Esophagus muscularis mucosa (tissue), 4 donors: ENCODE measurements around the gene TMEM120A. TPM values are rescaled to one million over a fixed set of nuclear protein-coding genes. Genes with fewer than 3 reads are reported as not detected.
A peak's percentile ranks its signal among the peaks of the same experiment; 100 is the strongest.

Experiments
- DNase-seq: peaks from one replicate; pipeline ENCODE4 v3.0.0-alpha.2; 2017; ENCODE audit errors: extremely low spot score
- H3K27ac ChIP-seq, 4 donors: fragments of 200-600 bp; sonication (generic); replicated peaks in 1 of 4; 1 replicate in 3 of 4; 2 replicates in 1 of 4; pipeline ENCODE4 v1.5.1; 2016 to 2019; ENCODE audit warnings: mild to moderate bottlenecking in 1 of 4
- H3K27me3 ChIP-seq, 4 donors: fragments of 200-600 bp; sonication (generic); one replicate each; pipeline versions ENCODE4 v1.5.1 to v1.6.0; 2016 to 2019
- H3K36me3 ChIP-seq, 4 donors: fragments of 200-600 bp; sonication (generic); one replicate each; pipeline ENCODE4 v1.5.1; 2016 to 2019
- H3K4me1 ChIP-seq, 4 donors: fragments of 200-600 bp; sonication (generic); one replicate each; pipeline ENCODE4 v1.5.1; 2016 to 2019
- H3K4me3 ChIP-seq, 4 donors: fragments of 200-600 bp; sonication (generic); 1 replicate in 2 of 4; 2 replicates in 2 of 4; pipeline ENCODE4 v1.5.1; 2016 to 2019; ENCODE audit warnings: mild to moderate bottlenecking in 4 of 4, moderate library complexity in 1 of 4
- H3K9me3 ChIP-seq, 4 donors: fragments of 200-600 bp; sonication (generic); 1 replicate in 3 of 4; 2 replicates in 1 of 4; pipeline ENCODE4 v1.5.1; 2016 to 2019
- CTCF ChIP-seq, 3 experiments: fragments of 200-600 bp in 2 of 3; fragments of 450-650 bp in 1 of 3; sonication (generic) in 2 of 3; IDR thresholded peaks; one replicate each; pipeline ENCODE4 v1.5.1; 2017 to 2019; ENCODE audit warnings: antibody characterized with exemption in 3 of 3, mild to moderate bottlenecking in 2 of 3, moderate library complexity in 1 of 3
- EP300 ChIP-seq: sonication (generic); formaldehyde crosslinking; IDR thresholded peaks from one replicate; pipeline ENCODE4 v1.6.1; 2017; ENCODE audit warnings: antibody characterized with exemption
- POLR2A ChIP-seq: fragments of 450-650 bp; IDR thresholded peaks from one replicate; pipeline ENCODE4 v1.6.1; 2017; ENCODE audit warnings: antibody characterized with exemption, moderate library complexity, mild to moderate bottlenecking, low read depth
- POLR2AphosphoS5 ChIP-seq, 2 donors: sonication (generic); formaldehyde crosslinking; IDR thresholded peaks; one replicate each; pipeline ENCODE4 v1.6.1; 2017; ENCODE audit warnings: antibody characterized with exemption in 2 of 2
- WGBS: methylation state at CpG from one replicate; pipeline ENCODE4 v1.1.5; 2018; 5-methylcytosine and 5-hydroxymethylcytosine counted together
- intact Hi-C: fragments of 100-400 bp; cut with DNase I; formaldehyde crosslinking; loops from one replicate; pipeline ENCODE4 v1.15.1; 2023
- total RNA-seq, 4 donors: library from RNA; depleted of rRNA; stranded (reverse); fragments of >200 nt; gene quantifications; one replicate each; pipeline versions ENCODE4 v1.1.0 to v1.2.1, GENCODE V29; 2016

The TMEM120A gene
- total RNA-seq, 4 donors from 2014 or later = 23.2 to 37.8 (median 31.2) TPM

GRCh38 chr7:75971961-75972763 lies 22.2 kb downstream of the TMEM120A start:
- intact Hi-C loops = no loop called here
- H3K9me3 ChIP-seq = no peaks in the 10 kb centered on the region
- peaks cover 43 to 50% (median 47%) of the 10 kb centered on the region in 4 donors for H3K4me1 ChIP-seq
- peaks cover 7 to 25% (median 21%) of the 10 kb centered on the region in 4 donors for H3K36me3 ChIP-seq
- DNase-seq = peak; percentile 92
- no peak overlapping the region for H3K4me3 ChIP-seq
- WGBS = 71% methylated on average over 17 of the region's 19 CpGs
- no peaks in the 10 kb centered on the region for H3K27me3 ChIP-seq
- H3K27ac ChIP-seq = peak overlapping the region; percentile 45 to 62 (median 51)
- TF ChIP-seq CTCF (IDR thresholded peaks at IDR 0.05) = peak in 1 of 3 experiments; percentile 14
- TF ChIP-seq POLR2A = no peak
- no peak for TF ChIP-seq EP300

GRCh38 chr7:75971309-75971960 lies 23.0 kb downstream of the TMEM120A start:
- intact Hi-C loops = no loop called here
- WGBS = 79% methylated on average over 14 of the region's 14 CpGs
- H3K27ac ChIP-seq = peak overlapping the region; percentile 45 to 62 (median 51)
- peaks cover 7 to 21% (median 19%) of the 10 kb centered on the region in 4 donors for H3K36me3 ChIP-seq
- no peaks in the 10 kb centered on the region for H3K9me3 ChIP-seq
- no peaks in the 10 kb centered on the region for H3K27me3 ChIP-seq
- DNase-seq = no peak
- H3K4me1 ChIP-seq = peaks cover 48 to 56% (median 51%) of the 10 kb centered on the region in 4 donors
- no peak for TF ChIP-seq POLR2AphosphoS5 (IDR thresholded peaks at IDR 0.05)
- no peak overlapping the region for H3K4me3 ChIP-seq

GRCh38 chr7:75969704-75970498 lies 24.5 kb downstream of the TMEM120A start:
- Histone ChIP-seq H3K4me3 (no peak overlapping the region), H3K4me1 (peaks cover 64 to 67% (median 66%) of the 10 kb centered on the region in 4 donors), H3K9me3 (no peaks in the 10 kb centered on the region), H3K36me3 (peaks cover 7 to 21% (median 19%) of the 10 kb centered on the region in 4 donors), H3K27ac (peak overlapping the region; percentile 83 to 93 (median 85)), H3K27me3 (no peaks in the 10 kb centered on the region)
- WGBS = 91% methylated on average over 30 of the region's 30 CpGs
- no peak for DNase-seq
- TF ChIP-seq CTCF (IDR thresholded peaks at IDR 0.05) (no peak), POLR2A (no peak), EP300 (no peak)
- intact Hi-C loops = loop anchor here (5.0 kb wide), 1 partner anchor 53 kb away; the partner anchor contains the start of gene POR

- TF ChIP-seq POLR2AphosphoS5 (IDR thresholded peaks at IDR 0.05) (peak; percentile 23 to 61), POLR2A (no peak)
- intact Hi-C loops = loop anchor here (5.0 kb wide), 1 partner anchor 52 kb away; the partner anchor contains the start of gene POR
- no peak overlapping the region for H3K4me3 ChIP-seq
- H3K4me1 ChIP-seq = peaks cover 64 to 68% (median 68%) of the 10 kb centered on the region in 4 donors
- H3K27ac ChIP-seq = peak overlapping the region; percentile 83 to 93 (median 85)
- H3K9me3 ChIP-seq = no peaks in the 10 kb centered on the region
- H3K36me3 ChIP-seq = peaks cover 7 to 20% (median 19%) of the 10 kb centered on the region in 4 donors
- DNase-seq = no peak
- no peaks in the 10 kb centered on the region for H3K27me3 ChIP-seq
- WGBS = 84% methylated on average over 9 of the region's 13 CpGs
Measured at GRCh38 chr7:75969182-75969581, 25.2 kb downstream of the TMEM120A start.

- Histone ChIP-seq H3K4me3 (no peak overlapping the region), H3K36me3 (peaks cover 7 to 14% (median 13%) of the 10 kb centered on the region in 4 donors), H3K27me3 (no peaks in the 10 kb centered on the region), H3K27ac (peak overlapping the region; percentile 83 to 93 (median 85)), H3K4me1 (peaks cover 64 to 72% (median 71%) of the 10 kb centered on the region in 4 donors), H3K9me3 (no peaks in the 10 kb centered on the region)
- no peak for TF ChIP-seq CTCF (IDR thresholded peaks at IDR 0.05)
- TF ChIP-seq POLR2A = no peak
- TF ChIP-seq EP300 = no peak
- no peak for TF ChIP-seq POLR2AphosphoS5 (IDR thresholded peaks at IDR 0.05)
- no peak for DNase-seq
- intact Hi-C loops = loop anchor here (5.0 kb wide), 1 partner anchor 51 kb away; the partner anchor contains the start of gene POR
- 76% methylated on average over 12 of the region's 12 CpGs for WGBS
Measured at GRCh38 chr7:75968561-75969001, 25.8 kb downstream of the TMEM120A start.
